ENCODE results near the gene BNC2. TPM values are rescaled to one million over a fixed set of nuclear protein-coding genes. Genes with fewer than 3 reads are reported as not detected.

BNC2 gene
- total and polyA plus RNA-seq, 2 of the 13 experiments (the other 11 are each of a cell fraction or from before 2014, with no cell fraction given), result not detected

DNA sequence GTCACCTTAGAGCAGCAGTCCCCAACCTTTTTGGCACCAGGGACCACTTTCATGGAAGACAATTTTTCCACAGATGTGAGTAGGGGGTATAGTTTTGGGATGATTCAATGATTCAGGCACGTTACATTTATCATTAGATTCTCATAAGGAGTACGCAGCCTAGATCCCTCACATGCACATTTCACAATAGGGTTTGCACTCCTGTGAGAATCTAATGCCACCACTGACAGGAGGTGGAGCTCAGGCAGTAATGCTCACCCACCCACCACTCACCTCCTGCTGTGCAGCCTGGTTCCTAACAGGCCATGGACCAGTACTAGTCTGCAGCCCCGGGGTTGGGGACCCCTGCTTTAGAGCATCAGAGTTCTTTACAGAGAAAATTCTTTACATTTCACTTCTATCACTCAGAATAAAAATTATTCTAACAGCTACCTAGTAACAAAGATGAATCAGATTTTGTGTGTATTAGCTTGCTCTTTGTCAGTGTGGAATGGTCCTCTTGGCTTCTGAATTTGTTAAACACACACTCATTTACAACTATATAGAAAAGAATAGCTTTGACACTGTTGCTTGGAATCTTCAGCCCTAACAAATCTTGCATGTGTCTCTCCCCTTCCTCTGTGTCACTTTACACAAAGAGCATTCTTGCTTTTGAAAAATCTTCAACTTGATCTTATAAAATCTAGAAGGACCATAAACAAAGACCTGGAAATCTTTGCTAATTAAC lies 438.6 kb downstream of the BNC2 start (continued):
- TF ChIP-seq ZNF646 (CRISPR knock-in tag; IDR thresholded peaks at IDR 0.05), result no peak
- no peak for TF ChIP-seq TP53 (CRISPR knock-in tag; conservative IDR thresholded peaks at IDR 0.05)
- no peak for TF ChIP-seq TIGD3 (CRISPR knock-in tag; IDR thresholded peaks at IDR 0.05; ENCODE audit: borderline replicate concordance)
- no peak for TF ChIP-seq YEATS4 (CRISPR knock-in tag; IDR thresholded peaks at IDR 0.05; ENCODE audit: borderline replicate concordance)
- no peak for TF ChIP-seq ZNF512B (CRISPR knock-in tag; IDR thresholded peaks at IDR 0.05; ENCODE audit: borderline replicate concordance)
- no peak for TF ChIP-seq ZNF317 (CRISPR knock-in tag; IDR thresholded peaks at IDR 0.05)
- TF ChIP-seq, protein P1, sequence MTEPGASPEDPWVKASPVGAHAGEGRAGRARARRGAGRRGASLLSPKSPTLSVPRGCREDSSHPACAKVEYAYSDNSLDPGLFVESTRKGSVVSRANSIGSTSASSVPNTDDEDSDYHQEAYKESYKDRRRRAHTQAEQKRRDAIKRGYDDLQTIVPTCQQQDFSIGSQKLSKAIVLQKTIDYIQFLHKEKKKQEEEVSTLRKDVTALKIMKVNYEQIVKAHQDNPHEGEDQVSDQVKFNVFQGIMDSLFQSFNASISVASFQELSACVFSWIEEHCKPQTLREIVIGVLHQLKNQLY (CRISPR knock-in tag; IDR thresholded peaks at IDR 0.05), result no peak
- TF ChIP-seq TOE1 (CRISPR knock-in tag; IDR thresholded peaks at IDR 0.05), result no peak
- TF ChIP-seq CTCF (CRISPR knock-in tag; IDR thresholded peaks at IDR 0.05), result no peak
- TF ChIP-seq CEBPB (IDR thresholded peaks at IDR 0.05; ENCODE audit: borderline replicate concordance, low read depth, low read length), result no peak
